IMR-90 (cell line): ENCODE measurements around the gene SGMS1.

Experiments used
- POLR2A ChIP-seq: IDR thresholded peaks from 2 replicates; pipeline ENCODE4 v1.6.1; 2012; ENCODE audit warnings: mild to moderate bottlenecking, low read depth, low read length
- RFX5 ChIP-seq: IDR thresholded peaks from 2 replicates; pipeline ENCODE4 v1.8.0; 2012; ENCODE audit warnings: low read depth, mild to moderate bottlenecking, low read length, moderate library complexity
- TF ChIP-seq, protein P1 (sequence below): conservative IDR thresholded peaks from 2 replicates; pipeline ENCODE4 v1.5.1; 2012; ENCODE audit warnings: mild to moderate bottlenecking, low read depth, low read length, improper control_type of control experiment

GRCh38 chr10:50431791-50432190 is 192.0 kb downstream of the SGMS1 start:
- TF ChIP-seq, protein P1, sequence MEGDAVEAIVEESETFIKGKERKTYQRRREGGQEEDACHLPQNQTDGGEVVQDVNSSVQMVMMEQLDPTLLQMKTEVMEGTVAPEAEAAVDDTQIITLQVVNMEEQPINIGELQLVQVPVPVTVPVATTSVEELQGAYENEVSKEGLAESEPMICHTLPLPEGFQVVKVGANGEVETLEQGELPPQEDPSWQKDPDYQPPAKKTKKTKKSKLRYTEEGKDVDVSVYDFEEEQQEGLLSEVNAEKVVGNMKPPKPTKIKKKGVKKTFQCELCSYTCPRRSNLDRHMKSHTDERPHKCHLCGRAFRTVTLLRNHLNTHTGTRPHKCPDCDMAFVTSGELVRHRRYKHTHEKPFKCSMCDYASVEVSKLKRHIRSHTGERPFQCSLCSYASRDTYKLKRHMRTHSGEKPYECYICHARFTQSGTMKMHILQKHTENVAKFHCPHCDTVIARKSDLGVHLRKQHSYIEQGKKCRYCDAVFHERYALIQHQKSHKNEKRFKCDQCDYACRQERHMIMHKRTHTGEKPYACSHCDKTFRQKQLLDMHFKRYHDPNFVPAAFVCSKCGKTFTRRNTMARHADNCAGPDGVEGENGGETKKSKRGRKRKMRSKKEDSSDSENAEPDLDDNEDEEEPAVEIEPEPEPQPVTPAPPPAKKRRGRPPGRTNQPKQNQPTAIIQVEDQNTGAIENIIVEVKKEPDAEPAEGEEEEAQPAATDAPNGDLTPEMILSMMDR: no peak
- TF ChIP-seq POLR2A (no peak), RFX5 (no peak)
